PC-3 (cell line): ENCODE results near the gene CCR5AS.
"Not testable (repeated sequence)": the region's sequence is repeated elsewhere in the genome, so short reads cannot be mapped to it uniquely, and the experiment has no call there.

Experiments used
- ATAC-seq: fragments of 200-7000 bp; cut with Tn5 transposase; 2 replicates; pipeline ENCODE4 v1.9.1; 2020; ENCODE audit warnings: mild to moderate bottlenecking, moderate library complexity
- BruUV-seq: library from RNA; stranded (reverse); fragments of 400-500 nt; replicated peaks from 2 replicates; lab custom pipeline; 2021; lab: Mats Ljungman, UMichigan
- CTCF ChIA-PET: fragments of 300-600 bp; sonication (Branson Sonifier 250); formaldehyde crosslinking; loops from one replicate; lab custom pipeline; 2022; ENCODE audit warnings: antibody characterized with exemption; lab: Charles Lee
- POLR2A ChIA-PET: fragments of 300-600 bp; sonication (Branson Sonifier 250); formaldehyde crosslinking; loops from one replicate; lab custom pipeline; 2022; ENCODE audit warnings: antibody characterized with exemption; ENCODE audit not compliant: unreplicated experiment; lab: Charles Lee
- DNase-seq: peaks from one replicate; pipeline ENCODE4 v3.0.0-alpha.2; 2015
- H2AFZ ChIP-seq: fragments of 300-600 bp; sonication (generic); 2 replicates; pipeline ENCODE4 v1.6.0; 2016; ENCODE audit warnings: antibody characterized with exemption, low read length
- H3F3A ChIP-seq: fragments of 300-600 bp; sonication (generic); one replicate; pipeline ENCODE4 v1.6.0; 2017; ENCODE audit warnings: antibody characterized with exemption, low read length, control low read depth, mild to moderate bottlenecking; ENCODE audit not compliant: unreplicated experiment
- H3K27ac ChIP-seq: fragments of 300-600 bp; sonication (generic); 2 replicates; pipeline ENCODE4 v1.5.1; 2016; ENCODE audit warnings: mild to moderate bottlenecking, low read length
- H3K27me3 ChIP-seq: fragments of 300-600 bp; sonication (generic); 2 replicates; pipeline ENCODE4 v1.6.1; 2016; ENCODE audit warnings: low read length, mixed read lengths
- H3K36me3 ChIP-seq: fragments of 300-600 bp; sonication (generic); 2 replicates; pipeline ENCODE4 v1.6.1; 2016; ENCODE audit warnings: low read depth, mixed run types, low read length, mixed read lengths
- H3K4me1 ChIP-seq: fragments of 300-600 bp; sonication (generic); 2 replicates; pipeline ENCODE4 v1.5.1; 2016; ENCODE audit warnings: low read length; ENCODE audit not compliant: insufficient read depth
- H3K4me2 ChIP-seq: fragments of 300-600 bp; sonication (generic); 2 replicates; pipeline ENCODE4 v1.6.0; 2016; ENCODE audit warnings: low read length
- H3K4me3 ChIP-seq: fragments of 300-600 bp; sonication (generic); 2 replicates; pipeline ENCODE4 v1.5.1; 2016; ENCODE audit warnings: mild to moderate bottlenecking, low read length, mixed read lengths
- H3K79me2 ChIP-seq: fragments of 300-600 bp; sonication (generic); 2 replicates; pipeline ENCODE4 v1.6.1; 2017; ENCODE audit warnings: low read length, mixed read lengths
- H3K9ac ChIP-seq: fragments of 300-600 bp; sonication (generic); 2 replicates; pipeline ENCODE4 v1.6.0; 2016; ENCODE audit warnings: mild to moderate bottlenecking, low read length
- H3K9me2 ChIP-seq: fragments of 300-600 bp; sonication (generic); replicated peaks from 2 replicates; pipeline ENCODE4 v1.6.1; 2016; ENCODE audit warnings: mixed run types, low read length, mixed read lengths
- H3K9me3 ChIP-seq: fragments of 300-600 bp; sonication (generic); 2 replicates; pipeline ENCODE4 v1.6.1; 2016; ENCODE audit warnings: low read length, mixed read lengths
- H4K20me1 ChIP-seq: fragments of 300-600 bp; sonication (generic); 2 replicates; pipeline ENCODE4 v1.6.1; 2016; ENCODE audit warnings: low read length, mixed read lengths
- EZH2 ChIP-seq: fragments of 300-600 bp; sonication (generic); IDR thresholded peaks from one replicate; pipeline ENCODE4 v1.6.1; 2017; ENCODE audit warnings: antibody characterized with exemption, mild to moderate bottlenecking, low read length; ENCODE audit not compliant: unreplicated experiment
- EZH2phosphoT487 ChIP-seq: fragments of 300-600 bp; sonication (generic); IDR thresholded peaks from 2 replicates; pipeline ENCODE4 v1.6.1; 2018; ENCODE audit warnings: mild to moderate bottlenecking, antibody characterized with exemption, low read length, borderline replicate concordance
- intact Hi-C: fragments of 100-400 bp; cut with micrococcal nuclease; formaldehyde crosslinking; loops from 2 replicates; pipeline ENCODE4 v1.9.0; 2023
- TF ChIP-seq, protein P1 (sequence below): fragments of 300-600 bp; sonication (generic); conservative IDR thresholded peaks from 2 replicates; pipeline ENCODE4 v1.5.1; 2017; ENCODE audit warnings: antibody characterized with exemption, low read depth, mild to moderate bottlenecking, low read length

CCR5AS gene

DNA sequence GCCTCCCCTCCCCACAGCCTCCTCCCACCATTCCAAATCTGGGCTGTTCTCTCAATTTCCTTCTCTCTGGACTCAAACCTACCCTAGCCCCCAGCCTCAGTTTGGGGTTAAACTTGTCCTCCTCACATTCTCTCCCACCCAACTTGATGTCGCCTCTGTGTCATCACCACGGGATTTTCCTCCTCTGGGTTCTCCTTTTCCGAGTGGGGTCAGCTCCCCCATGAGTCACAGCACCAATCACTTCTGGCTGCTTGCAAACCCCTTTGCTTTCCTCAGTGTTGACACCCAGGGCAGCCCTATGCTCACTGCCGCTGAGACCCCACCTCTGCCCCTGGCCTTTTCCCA lies 451 bp downstream of the CCR5AS start:
- CTCF ChIA-PET = interaction anchor here (1.3 kb wide), 1 partner anchor 191 kb away, joined by 4 read pairs; no protein-coding TSS in a partner anchor
- H3K4me2 ChIP-seq = peak overlapping the region; percentile 86
- peak overlapping the region; percentile 79 for H3K9ac ChIP-seq
- BruUV-seq = no TSS peak
- H3K79me2 ChIP-seq = no peaks in the 10 kb centered on the region
- no peaks in the 10 kb centered on the region for H3K9me3 ChIP-seq
- no peaks in the 10 kb centered on the region for H4K20me1 ChIP-seq
- POLR2A ChIA-PET = no interaction called here
- DNase-seq = no peak
- ATAC-seq = no peak
- peak overlapping the region; percentile 95 for H3K27ac ChIP-seq
- H3F3A ChIP-seq = no peaks in the 10 kb centered on the region
- peak overlapping the region; percentile 74 for H2AFZ ChIP-seq
- intact Hi-C loops = loop anchor here (2.0 to 5.0 kb wide), 2 partner anchors 16 to 286 kb away; partner anchors contain the start of gene ALS2CL
- no peaks in the 10 kb centered on the region for H3K27me3 ChIP-seq
- TF ChIP-seq, protein P1, sequence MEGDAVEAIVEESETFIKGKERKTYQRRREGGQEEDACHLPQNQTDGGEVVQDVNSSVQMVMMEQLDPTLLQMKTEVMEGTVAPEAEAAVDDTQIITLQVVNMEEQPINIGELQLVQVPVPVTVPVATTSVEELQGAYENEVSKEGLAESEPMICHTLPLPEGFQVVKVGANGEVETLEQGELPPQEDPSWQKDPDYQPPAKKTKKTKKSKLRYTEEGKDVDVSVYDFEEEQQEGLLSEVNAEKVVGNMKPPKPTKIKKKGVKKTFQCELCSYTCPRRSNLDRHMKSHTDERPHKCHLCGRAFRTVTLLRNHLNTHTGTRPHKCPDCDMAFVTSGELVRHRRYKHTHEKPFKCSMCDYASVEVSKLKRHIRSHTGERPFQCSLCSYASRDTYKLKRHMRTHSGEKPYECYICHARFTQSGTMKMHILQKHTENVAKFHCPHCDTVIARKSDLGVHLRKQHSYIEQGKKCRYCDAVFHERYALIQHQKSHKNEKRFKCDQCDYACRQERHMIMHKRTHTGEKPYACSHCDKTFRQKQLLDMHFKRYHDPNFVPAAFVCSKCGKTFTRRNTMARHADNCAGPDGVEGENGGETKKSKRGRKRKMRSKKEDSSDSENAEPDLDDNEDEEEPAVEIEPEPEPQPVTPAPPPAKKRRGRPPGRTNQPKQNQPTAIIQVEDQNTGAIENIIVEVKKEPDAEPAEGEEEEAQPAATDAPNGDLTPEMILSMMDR = no peak
- no peak for TF ChIP-seq EZH2phosphoT487
- TF ChIP-seq EZH2 = no peak
- 0 out of 2 replicates have a peak overlapping the region, but pooled peaks have one; percentile 63 for H3K4me3 ChIP-seq
- H3K36me3 ChIP-seq = no peaks in the 10 kb centered on the region
- H3K9me2 ChIP-seq = no peaks in the 10 kb centered on the region
- peaks cover 41% of the 10 kb centered on the region for H3K4me1 ChIP-seq

DNA sequence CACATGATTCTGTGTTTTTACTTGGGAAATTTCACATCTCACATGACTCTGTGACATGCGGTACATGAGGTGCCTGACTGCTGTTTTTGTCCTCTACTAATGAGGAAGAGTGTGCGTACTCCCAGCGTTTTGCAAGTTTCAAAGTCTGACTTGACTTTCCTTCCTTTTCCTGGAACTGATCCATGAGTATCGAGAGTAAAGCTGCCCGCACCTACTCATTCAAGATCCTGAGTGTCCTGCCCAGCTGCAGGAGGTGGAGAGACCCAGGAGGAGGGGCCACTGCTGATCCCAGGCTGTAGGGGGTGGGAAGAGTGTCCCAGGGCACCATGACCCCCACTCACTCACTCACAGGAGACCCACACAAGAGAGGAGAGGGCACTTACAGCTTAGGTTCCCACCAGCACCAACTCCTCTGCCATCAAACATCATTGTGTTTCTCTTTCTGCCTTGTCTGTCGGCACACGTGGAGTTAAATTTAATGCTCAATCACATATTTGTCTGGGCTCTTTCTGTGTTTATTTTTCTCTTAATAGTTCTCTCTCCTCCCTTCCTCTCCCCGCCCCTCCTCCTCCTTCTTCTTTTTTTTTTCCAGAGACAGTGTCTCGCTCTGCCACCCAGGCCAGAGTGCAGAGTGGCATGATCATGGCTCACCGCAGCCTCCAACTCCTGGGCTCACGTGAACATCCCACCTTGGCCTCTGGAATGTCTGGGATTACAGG lies 1.4 kb downstream of the CCR5AS start:
- no peaks in the 10 kb centered on the region for H4K20me1 ChIP-seq
- ATAC-seq (peak; percentile 45), DNase-seq (peak; percentile 66)
- H3K27me3 ChIP-seq = no peaks in the 10 kb centered on the region
- peak overlapping the region; percentile 79 for H3K9ac ChIP-seq
- H3K9me2 ChIP-seq = no peaks in the 10 kb centered on the region
- H3K4me2 ChIP-seq = peak overlapping the region; percentile 86
- H3K79me2 ChIP-seq = no peaks in the 10 kb centered on the region
- POLR2A ChIA-PET = no interaction called here
- peak overlapping the region; percentile 95 for H3K27ac ChIP-seq
- intact Hi-C loops = loop anchor here (2.0 to 5.0 kb wide), 2 partner anchors 17 to 287 kb away; partner anchors contain the start of gene ALS2CL
- peak overlapping the region; percentile 41; the same call in 1 of the 2 replicates for H3K4me3 ChIP-seq
- no peaks in the 10 kb centered on the region for H3F3A ChIP-seq
- no peaks in the 10 kb centered on the region for H3K9me3 ChIP-seq
- peaks cover 42% of the 10 kb centered on the region for H3K4me1 ChIP-seq
- peak overlapping the region; percentile 63 for H2AFZ ChIP-seq
- no peaks in the 10 kb centered on the region for H3K36me3 ChIP-seq
- no peak for TF ChIP-seq EZH2phosphoT487
- TF ChIP-seq, protein P1 = no peak
- TF ChIP-seq EZH2 = no peak
- CTCF ChIA-PET = no interaction called here
- BruUV-seq = no TSS peak

- peaks cover 41% of the 10 kb centered on the region for H3K4me1 ChIP-seq
- H3K27me3 ChIP-seq, H3K36me3 ChIP-seq, H3K9ac ChIP-seq, H3K4me2 ChIP-seq, H3K9me2 ChIP-seq, H3K27ac ChIP-seq, H4K20me1 ChIP-seq, CTCF ChIA-PET, ATAC-seq, H3K4me3 ChIP-seq, BruUV-seq, H3F3A ChIP-seq, DNase-seq, intact Hi-C loops, H3K9me3 ChIP-seq, H2AFZ ChIP-seq, POLR2A ChIA-PET, H3K79me2 ChIP-seq: not testable (repeated sequence)
Observed at GRCh38 chr3:46402902-46403301, 4.0 kb downstream of the CCR5AS start.
